Hepatocyte (in vitro differentiated cells): ENCODE measurements around the gene COL21A1. TPM values are rescaled to one million over a fixed set of nuclear protein-coding genes. Genes with fewer than 3 reads are reported as not detected.

Experiments
- DNase-seq: peaks from one replicate; pipeline ENCODE4 v3.0.0-alpha.2; 2016; ENCODE audit warnings: low spot score
- H2AFZ ChIP-seq: fragments of 200-600 bp; sonication (generic); 2 replicates; pipeline ENCODE4 v1.6.0; 2016; ENCODE audit warnings: antibody characterized with exemption, mild to moderate bottlenecking
- H3K27ac ChIP-seq: fragments of 200-600 bp; sonication (generic); 2 replicates; pipeline ENCODE4 v1.5.1; 2016; ENCODE audit warnings: mild to moderate bottlenecking
- H3K27me3 ChIP-seq: fragments of 200-600 bp; sonication (generic); 2 replicates; pipeline ENCODE4 v1.6.1; 2016
- H3K36me3 ChIP-seq: fragments of 200-600 bp; sonication (generic); replicated peaks from 2 replicates; pipeline ENCODE4 v1.5.1; 2016; ENCODE audit warnings: low read depth; ENCODE audit not compliant: insufficient read depth
- H3K4me1 ChIP-seq: fragments of 200-600 bp; sonication (generic); 2 replicates; pipeline ENCODE4 v1.5.1; 2016; ENCODE audit warnings: mild to moderate bottlenecking, moderate library complexity; ENCODE audit not compliant: insufficient read depth
- H3K4me2 ChIP-seq: fragments of 200-600 bp; sonication (generic); 2 replicates; pipeline ENCODE4 v1.6.0; 2016
- H3K4me3 ChIP-seq: fragments of 200-600 bp; sonication (generic); 2 replicates; pipeline ENCODE4 v1.5.1; 2016; ENCODE audit warnings: mild to moderate bottlenecking
- H3K79me2 ChIP-seq: fragments of 200-600 bp; sonication (generic); 2 replicates; pipeline ENCODE4 v1.6.0; 2017; ENCODE audit warnings: mild to moderate bottlenecking
- H3K9me2 ChIP-seq: fragments of 200-600 bp; sonication (generic); replicated peaks from 2 replicates; pipeline ENCODE4 v1.6.0; 2017; ENCODE audit warnings: mild to moderate bottlenecking; ENCODE audit not compliant: insufficient read depth
- H3K9me3 ChIP-seq: fragments of 200-600 bp; sonication (generic); 2 replicates; pipeline ENCODE4 v1.5.1; 2016; ENCODE audit warnings: low read depth, mild to moderate bottlenecking
- H4K20me1 ChIP-seq: fragments of 200-600 bp; sonication (generic); 2 replicates; pipeline ENCODE4 v1.6.0; 2016; ENCODE audit warnings: mild to moderate bottlenecking; ENCODE audit not compliant: insufficient read depth, poor library complexity, severe bottlenecking
- CTCF ChIP-seq: fragments of 200-600 bp; sonication (generic); IDR thresholded peaks from 2 replicates; pipeline ENCODE4 v1.5.1; 2016; ENCODE audit warnings: antibody characterized with exemption, mild to moderate bottlenecking; ENCODE audit not compliant: poor library complexity
- EZH2 ChIP-seq: fragments of 200-600 bp; sonication (generic); IDR thresholded peaks from 2 replicates; pipeline ENCODE4 v1.6.1; 2016; ENCODE audit warnings: antibody characterized with exemption, mild to moderate bottlenecking, borderline replicate concordance
- EZH2phosphoT487 ChIP-seq: fragments of 200-600 bp; sonication (generic); IDR thresholded peaks from one replicate; pipeline ENCODE4 v1.6.1; 2018; ENCODE audit warnings: antibody characterized with exemption, mild to moderate bottlenecking, low read depth, moderate library complexity; ENCODE audit not compliant: unreplicated experiment, severe bottlenecking
- WGBS: methylation state at CpG from one replicate; pipeline ENCODE4 v1.1.6; 2016; ENCODE audit warnings: low lambda C conversion rate; ENCODE audit errors: missing lambda C conversion rate; 5-methylcytosine and 5-hydroxymethylcytosine counted together
- polyA plus RNA-seq: library from polyadenylated mRNA; unstranded; fragments of >200 nt; fragmentation: Nextera tagmentation; extraction: Ambion mirVana; gene quantifications from 2 replicates; pipeline ENCODE4 v1.2.1, GENCODE V29; 2016
- total RNA-seq: library from RNA; depleted of rRNA; stranded (reverse); fragments of >200 nt; gene quantifications from 2 replicates; pipeline ENCODE4 v1.2.3, GENCODE V29; 2014

Gene COL21A1
- total and polyA plus RNA-seq, 2 experiments from 2014 or later = 36.2 to 44.7 TPM

GRCh38 chr6:56026455-56027180 lies 220.8 kb downstream of the COL21A1 start:
- Histone ChIP-seq H2AFZ (no peak overlapping the region), H3K79me2 (no peaks in the 10 kb centered on the region), H3K36me3 (no peaks in the 10 kb centered on the region), H3K4me2 (no peak overlapping the region), H3K27me3 (no peaks in the 10 kb centered on the region), H4K20me1 (no peaks in the 10 kb centered on the region), H3K4me1 (peaks cover 11% of the 10 kb centered on the region), H3K9me3 (no peaks in the 10 kb centered on the region), H3K4me3 (no peak overlapping the region), H3K27ac (no peak overlapping the region), H3K9me2 (no peaks in the 10 kb centered on the region)
- DNase-seq = peak; percentile 16
- no peak for TF ChIP-seq CTCF
- no peak for TF ChIP-seq EZH2phosphoT487
- no peak for TF ChIP-seq EZH2
- WGBS = 60% methylated on average over 2 of the region's 2 CpGs

- Histone ChIP-seq H3K27me3 (no peaks in the 10 kb centered on the region), H3K4me1 (peaks cover 11% of the 10 kb centered on the region), H3K27ac (no peak overlapping the region), H2AFZ (no peak overlapping the region), H3K4me3 (no peak overlapping the region), H3K9me3 (no peaks in the 10 kb centered on the region), H3K9me2 (no peaks in the 10 kb centered on the region), H4K20me1 (no peaks in the 10 kb centered on the region), H3K79me2 (no peaks in the 10 kb centered on the region), H3K4me2 (no peak overlapping the region), H3K36me3 (no peaks in the 10 kb centered on the region)
- no peak for DNase-seq
- TF ChIP-seq EZH2 (no peak), EZH2phosphoT487 (no peak), CTCF (no peak)
Observed at GRCh38 chr6:56025795-56026194, 221.6 kb downstream of the COL21A1 start.

GRCh38 chr6:56024931-56025330 lies 222.4 kb downstream of the COL21A1 start:
- no peak overlapping the region for H3K4me3 ChIP-seq
- H3K27ac ChIP-seq = no peak overlapping the region
- no peaks in the 10 kb centered on the region for H3K36me3 ChIP-seq
- H3K4me1 ChIP-seq = peaks cover 11% of the 10 kb centered on the region
- H3K9me3 ChIP-seq = no peaks in the 10 kb centered on the region
- no peaks in the 10 kb centered on the region for H4K20me1 ChIP-seq
- no peak for DNase-seq
- no peaks in the 10 kb centered on the region for H3K79me2 ChIP-seq
- TF ChIP-seq EZH2 = no peak
- TF ChIP-seq EZH2phosphoT487 = no peak
- TF ChIP-seq CTCF = no peak
- WGBS = 67% methylated on average over 5 of the region's 5 CpGs
- peak overlapping the region; percentile 39 for H3K4me2 ChIP-seq
- no peaks in the 10 kb centered on the region for H3K9me2 ChIP-seq
- no peaks in the 10 kb centered on the region for H3K27me3 ChIP-seq
- no peak overlapping the region for H2AFZ ChIP-seq
